Stimulated activated CD8-positive, alpha-beta memory T cell treated with anti-CD3 and anti-CD28 coated beads, Interleukin-7, amount 100 ng/mL, for 4 hours (primary cell): Measurements from ENCODE around the gene IRAK4.

Experiments
- DNase-seq, 2 donors: peaks; one replicate each; pipeline ENCODE4 v3.0.0-alpha.2; 2020; ENCODE audit warnings: low read depth in 2 of 2

IRAK4 gene

DNA sequence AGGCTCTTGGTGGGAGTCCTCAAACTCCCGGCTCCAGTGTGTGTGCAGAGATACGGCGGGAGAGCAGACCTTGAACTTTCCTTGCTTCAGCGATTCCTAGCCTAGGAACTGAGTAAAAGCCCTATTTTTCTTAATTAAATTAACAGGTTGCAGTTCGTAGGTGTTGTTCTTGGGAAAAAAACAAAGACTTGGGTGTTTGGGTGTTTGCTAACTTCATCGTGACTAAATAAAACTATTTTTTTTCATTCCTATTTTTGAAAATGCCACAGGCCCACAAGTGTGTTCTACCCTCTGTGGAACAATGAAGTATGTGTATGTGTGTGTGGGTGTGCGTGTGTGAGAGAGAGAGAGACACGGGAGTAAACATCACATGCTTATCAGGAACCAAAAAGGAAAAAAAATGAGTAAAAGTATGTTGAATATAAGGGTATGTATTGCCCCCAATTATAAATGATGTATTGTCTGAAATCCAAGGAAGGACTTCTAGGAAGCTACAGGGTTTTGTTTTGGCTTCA is 77.8 kb downstream of the IRAK4 start:
- DNase-seq, result no peak
